ENCODE measurements around the gene TMEM238L. TPM values are rescaled to one million over a fixed set of nuclear protein-coding genes. Genes with fewer than 3 reads are reported as not detected.

Gene TMEM238L
- total RNA-seq, 1 experiment from 2014 or later, result not detected

- Histone ChIP-seq H3K4ac (ENCODE audit: low read depth, low read length) (no peak overlapping the region), H4K8ac (replicated peaks; ENCODE audit: insufficient read length, low read depth, low read length) (no peak overlapping the region), H3K56ac (ENCODE audit: insufficient read length, low read depth, low read length) (no peak overlapping the region), H2BK20ac (ENCODE audit: low read depth, low read length, poor library complexity, severe bottlenecking) (no peak overlapping the region), H3K27ac (ENCODE audit: insufficient read length, low read depth, low read length) (no peak overlapping the region), H3K9ac (ENCODE audit: extremely low read depth, insufficient read length, low read length) (no peak overlapping the region), H4K20me1 (ENCODE audit: control insufficient read depth, insufficient read depth, insufficient read length) (no peaks in the 10 kb centered on the region), H2BK12ac (ENCODE audit: insufficient read length, low read depth, low read length) (no peak overlapping the region), H3T11ph (ENCODE audit: low read length) (no peak overlapping the region), H4K91ac (ENCODE audit: insufficient read length, low read depth, low read length) (no peak overlapping the region), H3K4me1 (ENCODE audit: insufficient read depth, low read length) (no peaks in the 10 kb centered on the region; the same call in 1 of the 2 replicates), H2AFZ (ENCODE audit: low read length) (no peak overlapping the region), H3K23ac (ENCODE audit: insufficient read length, low read depth, low read length) (no peak overlapping the region), H2BK15ac (ENCODE audit: low read depth, low read length) (no peak overlapping the region), H2BK5ac (ENCODE audit: insufficient read length, low read length) (no peak overlapping the region), H3K27me3 (ENCODE audit: insufficient read depth, low read length) (no peaks in the 10 kb centered on the region), H3K4me2 (ENCODE audit: insufficient read depth, insufficient read length, low read length) (no peak overlapping the region), H3K79me1 (ENCODE audit: insufficient read depth, low read depth, low read length, poor library complexity, severe bottlenecking) (no peaks in the 10 kb centered on the region), H4K5ac (ENCODE audit: insufficient read length, low read depth, low read length) (no peak overlapping the region), H3K14ac (ENCODE audit: insufficient read depth, low read length) (no peak overlapping the region), H2BK120ac (ENCODE audit: low read depth, low read length, poor library complexity, severe bottlenecking) (no peak overlapping the region), H3K18ac (ENCODE audit: insufficient read length, low read depth, low read length) (no peak overlapping the region), H3K9me3 (ENCODE audit: control insufficient read depth, low read depth, low read length) (no peaks in the 10 kb centered on the region), H3K23me2 (ENCODE audit: insufficient read length, low read depth, low read length, poor library complexity, severe bottlenecking) (no peaks in the 10 kb centered on the region), H2AK5ac (ENCODE audit: insufficient read length, low read length) (no peak overlapping the region), H3K79me2 (ENCODE audit: insufficient read depth, low read length) (no peaks in the 10 kb centered on the region)
- TF ChIP-seq, protein P1, sequence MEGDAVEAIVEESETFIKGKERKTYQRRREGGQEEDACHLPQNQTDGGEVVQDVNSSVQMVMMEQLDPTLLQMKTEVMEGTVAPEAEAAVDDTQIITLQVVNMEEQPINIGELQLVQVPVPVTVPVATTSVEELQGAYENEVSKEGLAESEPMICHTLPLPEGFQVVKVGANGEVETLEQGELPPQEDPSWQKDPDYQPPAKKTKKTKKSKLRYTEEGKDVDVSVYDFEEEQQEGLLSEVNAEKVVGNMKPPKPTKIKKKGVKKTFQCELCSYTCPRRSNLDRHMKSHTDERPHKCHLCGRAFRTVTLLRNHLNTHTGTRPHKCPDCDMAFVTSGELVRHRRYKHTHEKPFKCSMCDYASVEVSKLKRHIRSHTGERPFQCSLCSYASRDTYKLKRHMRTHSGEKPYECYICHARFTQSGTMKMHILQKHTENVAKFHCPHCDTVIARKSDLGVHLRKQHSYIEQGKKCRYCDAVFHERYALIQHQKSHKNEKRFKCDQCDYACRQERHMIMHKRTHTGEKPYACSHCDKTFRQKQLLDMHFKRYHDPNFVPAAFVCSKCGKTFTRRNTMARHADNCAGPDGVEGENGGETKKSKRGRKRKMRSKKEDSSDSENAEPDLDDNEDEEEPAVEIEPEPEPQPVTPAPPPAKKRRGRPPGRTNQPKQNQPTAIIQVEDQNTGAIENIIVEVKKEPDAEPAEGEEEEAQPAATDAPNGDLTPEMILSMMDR (conservative IDR thresholded peaks at IDR 0.05), result no peak
- no peak overlapping the region for H3K27ac Mint-ChIP-seq
- WGBS (ENCODE audit: extremely low coverage, insufficient read length, low lambda C conversion rate), result no CpG with 5 or more reads among the region's 7 CpGs
- no peak overlapping the region for H3K4me3 Mint-ChIP-seq
- H3K9me3 Mint-ChIP-seq, result no peaks in the 10 kb centered on the region
- H3K4me1 Mint-ChIP-seq, result peaks cover 18 to 23% of the 10 kb centered on the region in 2 experiments
- no peak for DNase-seq
- peaks cover 1% of the 10 kb centered on the region; the same call in 1 of the 2 replicates for H3K27me3 Mint-ChIP-seq (ENCODE audit: low read depth)
- H3K36me3 Mint-ChIP-seq (ENCODE audit: insufficient read depth in 1 of 3, low read depth in 3 of 3), result no peaks in the 10 kb centered on the region
Observed at GRCh38 chr17:10804546-10804945, 647 bp upstream of the TMEM238L start.

Data from H9 (cell line).